Heart left ventricle (tissue), 16 donors: ENCODE results near the gene PPT2. TPM values are rescaled to one million over a fixed set of nuclear protein-coding genes. Genes with fewer than 3 reads are reported as not detected.

Experiments used
- ATAC-seq, 4 donors: fragments of 200-7000 bp; cut with Tn5 transposase; one replicate each; pipeline ENCODE4 v1.9.1; 2020 to 2022; ENCODE audit warnings: moderate library complexity in 4 of 4, mild to moderate bottlenecking in 3 of 4, moderate number of reproducible peaks in 1 of 4
- DNase-seq, 5 donors: peaks; one replicate each; pipeline ENCODE4 v3.0.0-alpha.2; 2020
- H3K27ac ChIP-seq, 12 donors: fragments of 200-600 bp; sonication (generic) in 4 of 12; one replicate each; pipeline versions ENCODE4 v1.5.0 to v1.8.0; 2016 to 2022; ENCODE audit warnings: mild to moderate bottlenecking in 2 of 12
- H3K27me3 ChIP-seq, 9 donors: fragments of 200-600 bp; sonication (generic) in 2 of 9; one replicate each; pipeline versions ENCODE4 v1.5.1 to v1.8.0; 2016 to 2022; ENCODE audit warnings: mild to moderate bottlenecking in 3 of 9
- H3K36me3 ChIP-seq, 9 donors: fragments of 200-600 bp; sonication (generic) in 2 of 9; one replicate each; pipeline versions ENCODE4 v1.5.0 to v1.8.0; 2018 to 2022; ENCODE audit warnings: mild to moderate bottlenecking in 2 of 9
- H3K4me1 ChIP-seq, 12 donors: fragments of 200-600 bp; sonication (generic) in 4 of 12; one replicate each; pipeline versions ENCODE4 v1.5.0 to v1.8.0; 2016 to 2022; ENCODE audit warnings: mild to moderate bottlenecking in 3 of 12
- H3K4me3 ChIP-seq, 12 donors: fragments of 200-600 bp; sonication (generic) in 4 of 12; one replicate each; pipeline versions ENCODE4 v1.5.0 to v1.8.0; 2017 to 2022; ENCODE audit warnings: mild to moderate bottlenecking in 9 of 12, moderate library complexity in 4 of 12
- H3K9me3 ChIP-seq, 12 donors: fragments of 200-600 bp; sonication (generic) in 4 of 12; one replicate each; pipeline versions ENCODE4 v1.5.0 to v1.8.0; 2016 to 2022; ENCODE audit warnings: mild to moderate bottlenecking in 1 of 12
- CTCF ChIP-seq, 12 donors: fragments of 200-600 bp; sonication (generic) in 4 of 12; IDR thresholded peaks; one replicate each; pipeline versions ENCODE4 v1.5.0 to v1.8.0; 2018 to 2022; ENCODE audit warnings: antibody characterized with exemption in 12 of 12, mild to moderate bottlenecking in 5 of 12
- POLR2A ChIP-seq, 2 donors: fragments of 450-650 bp; IDR thresholded peaks; one replicate each; pipeline ENCODE4 v1.6.1; 2017; ENCODE audit warnings: antibody characterized with exemption in 2 of 2, mild to moderate bottlenecking in 2 of 2, moderate library complexity in 2 of 2
- WGBS, 4 donors: extraction: QIAGEN DNeasy Blood & Tissue Kit in 2 of 4; methylation state at CpG; one replicate each; pipeline versions ENCODE4 v1.1.5 to v1.1.7; 2013 to 2018; 5-methylcytosine and 5-hydroxymethylcytosine counted together
- intact Hi-C, 10 donors: fragments of 100-400 bp; cut with DNase I; formaldehyde crosslinking; loops; one replicate each; pipeline versions ENCODE4 v1.11.1 to v1.14.2; 2022
- polyA plus RNA-seq, 2 donors: library from polyadenylated mRNA; stranded (reverse); fragments of 200-250 nt; gene quantifications; one replicate each; pipeline ENCODE4 v1.2.3, GENCODE V29; 2013
- total RNA-seq, 9 donors: library from RNA; depleted of rRNA in 2 of 9; stranded (reverse); fragments of >200 nt in 2 of 9; fragmentation: NEBNext Ultra II Directional in 3 of 9; extraction: Animal tissue kit (Norgen Biotek cat#: 25700) in 3 of 9; gene quantifications; one replicate each; pipeline versions ENCODE4 v1.1.0 to v1.2.4, GENCODE V29; 2016 to 2023
- donor health status: ischemic (EF 13 %, LVEDD 7.1; RV severe dilation, severe dysfunction).
- donor health status: healthy with polysubstance abuse.
- donor health status: DM: no; HTN: yes; CAD: no.
- donor health status: DM: no; HTN: no; CAD: no.
- donor health status: ischemic (EF 25% LVEDD 6.9; RV normal size, moderate dysfunction).
- donor health status: ischemic (EF 25% LVEDD 5.7; RV mildly dilated, moderate dysfunction).
- donor health status: healthy.
- donor health status: DM: yes; HTN: yes; CAD: no.
- donor health status: ischemic (EF 35%, LVEDD 5.7; RV mildly dilated, moderate dysfunction).
- donor health status: nonischemic (EF 11% LVEDD 7.7; RV severe dilation, severe dysfunction).
- donor health status: DM: yes; HTN: yes; CAD: no.
- donor health status: PGD.
- donor health status: ischemic (EF 29% LVEDD 5.4; RV normal size, mild dysfunction).
- donor health status: nonischemic (EF 23%, LVEDD 6.1; RV moderate dilation, normal function).

PPT2 gene
- total and polyA plus RNA-seq, 11 donors, result 13.1 to 34.0 (median 21.6) TPM

GRCh38 chr6:32132110-32132509 is 21.8 kb upstream of the PPT2 start:
- H3K9me3 ChIP-seq, result no peaks in the 10 kb centered on the region
- H3K4me1 ChIP-seq, result peaks cover 11 to 26% (median 18%) of the 10 kb centered on the region in 12 donors
- no peak overlapping the region for H3K4me3 ChIP-seq
- no peak for TF ChIP-seq POLR2A (IDR thresholded peaks at IDR 0.05)
- TF ChIP-seq CTCF (IDR thresholded peaks at IDR 0.05), result no peak
- H3K27me3 ChIP-seq, result no peaks in the 10 kb centered on the region
- intact Hi-C loops, result loop anchor here in 2 of 10 donors (2.0 to 5.0 kb wide), 2 partner anchors 15 to 45 kb away; partner anchors contain the start of genes AGPAT1 (in 1 of the 2) and RNF5 (in 1 of the 2)
- no peak for DNase-seq
- no peak overlapping the region for H3K27ac ChIP-seq
- H3K36me3 ChIP-seq, result peaks cover 0 to under 1% (median 0%) of the 10 kb centered on the region in 9 donors
- ATAC-seq, result no peak

- 71 to 78% (median 76%) methylated on average over 4 of the region's 4 CpGs for WGBS, 4 donors
- intact Hi-C loops, result loop anchor here in 2 of 10 donors (2.0 to 5.0 kb wide), 2 partner anchors 13 to 44 kb away; partner anchors contain the start of genes AGPAT1 (in 1 of the 2) and RNF5 (in 1 of the 2)
- Histone ChIP-seq H3K27ac (no peak overlapping the region), H3K4me3 (no peak overlapping the region), H3K36me3 (no peaks in the 10 kb centered on the region), H3K27me3 (no peaks in the 10 kb centered on the region), H3K9me3 (no peaks in the 10 kb centered on the region), H3K4me1 (peaks cover 6 to 16% (median 9%) of the 10 kb centered on the region in 12 donors)
- TF ChIP-seq CTCF (IDR thresholded peaks at IDR 0.05) (no peak), POLR2A (IDR thresholded peaks at IDR 0.05) (no peak)
- no peak for ATAC-seq
- DNase-seq, result no peak
Measured at GRCh38 chr6:32133786-32134185, 20.2 kb upstream of the PPT2 start.

- H3K27ac ChIP-seq, result no peak overlapping the region
- no peaks in the 10 kb centered on the region for H3K27me3 ChIP-seq
- no peaks in the 10 kb centered on the region for H3K36me3 ChIP-seq
- no peak for TF ChIP-seq POLR2A (IDR thresholded peaks at IDR 0.05)
- no peak for TF ChIP-seq CTCF (IDR thresholded peaks at IDR 0.05)
- DNase-seq, result no peak
- H3K9me3 ChIP-seq, result no peaks in the 10 kb centered on the region
- H3K4me1 ChIP-seq, result no peaks in the 10 kb centered on the region
- no peak overlapping the region for H3K4me3 ChIP-seq
- ATAC-seq, result no peak
- intact Hi-C loops, result no loop called here
Measured at GRCh38 chr6:32137454-32137853, 16.5 kb upstream of the PPT2 start.

GRCh38 chr6:32139590-32139989 is 14.4 kb upstream of the PPT2 start:
- Histone ChIP-seq H3K36me3 (no peaks in the 10 kb centered on the region), H3K4me3 (no peak overlapping the region), H3K27ac (no peak overlapping the region), H3K9me3 (no peaks in the 10 kb centered on the region), H3K4me1 (no peaks in the 10 kb centered on the region), H3K27me3 (no peaks in the 10 kb centered on the region)
- 62 to 71% (median 64%) methylated on average over 5 of the region's 5 CpGs for WGBS, 4 donors
- ATAC-seq (no peak), DNase-seq (no peak)
- intact Hi-C loops, result no loop called here
- TF ChIP-seq CTCF (IDR thresholded peaks at IDR 0.05), result no peak
- TF ChIP-seq POLR2A (IDR thresholded peaks at IDR 0.05), result no peak
